NCI-H69 (cell line): ENCODE results near the gene USP54.
"Not testable (repeated sequence)": the region's sequence is repeated elsewhere in the genome, so short reads cannot be mapped to it uniquely, and the experiment has no call there.

Source experiments
- DNase-seq: peaks from one replicate; lab custom pipeline; 2025; lab: John Stamatoyannopoulos, UW

USP54 gene

DNA sequence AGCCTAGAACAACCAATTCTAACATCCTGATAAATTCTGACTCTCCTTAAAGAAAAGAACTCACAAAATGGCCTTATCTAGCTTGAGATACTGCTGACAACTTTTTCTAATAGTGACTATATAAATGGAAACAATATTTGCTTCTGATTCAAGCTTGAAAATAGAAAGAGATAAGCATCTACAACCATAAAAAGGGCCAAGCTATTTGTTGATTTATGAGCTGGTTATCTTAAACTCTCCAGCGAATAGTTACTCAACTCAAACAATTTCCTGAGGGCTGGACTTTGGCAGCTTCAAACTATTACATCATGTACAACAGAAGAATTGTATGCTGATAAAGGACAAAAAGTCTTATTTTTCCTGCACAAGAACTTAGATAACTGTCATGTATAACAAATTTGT lies 4.6 kb downstream of the USP54 start:
- DNase-seq = no peak

- DNase-seq = no peak
Observed at GRCh38 chr10:73585327-73585726, 5.8 kb downstream of the USP54 start.

DNA sequence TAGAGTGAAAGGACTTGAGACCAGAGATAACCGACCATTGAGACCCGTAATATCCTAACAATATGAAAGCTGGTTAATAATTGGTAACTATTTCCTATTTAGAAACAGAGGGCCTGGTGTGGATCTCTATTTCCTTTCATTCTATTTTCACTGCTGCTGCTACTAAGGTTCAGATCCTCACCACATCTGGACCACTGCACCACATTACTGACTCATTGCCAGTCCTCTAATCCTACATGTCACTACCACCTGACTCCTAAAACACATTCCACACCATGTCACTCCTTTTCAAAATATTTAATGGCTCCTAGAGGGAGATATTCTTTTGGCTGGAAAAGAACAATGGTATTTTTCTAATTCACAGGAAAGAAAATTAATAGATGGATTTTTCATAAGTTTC lies 6.4 kb downstream of the USP54 start:
- DNase-seq = no peak

- DNase-seq = no peak
Observed at GRCh38 chr10:73581918-73582317, 9.2 kb downstream of the USP54 start.

DNA sequence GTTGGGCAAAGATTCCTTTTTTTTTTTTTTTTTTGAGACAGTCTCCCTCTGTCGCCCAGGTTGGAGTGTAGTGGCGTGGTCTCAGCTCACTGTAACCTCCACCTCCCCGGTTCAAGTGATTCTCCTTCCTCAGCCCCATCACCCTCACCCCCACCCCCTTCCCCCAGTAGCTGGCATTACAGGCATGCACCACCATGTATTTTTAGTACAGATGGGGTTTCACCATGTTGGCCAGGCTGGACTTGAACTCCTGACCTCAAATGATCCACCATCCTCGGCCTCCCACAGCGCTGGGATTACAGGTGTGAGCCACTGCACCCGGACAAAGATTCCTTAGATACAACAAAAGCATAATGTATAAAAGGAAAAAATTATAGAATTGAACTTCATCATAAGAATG lies 12.2 kb downstream of the USP54 start:
- not testable (repeated sequence) for DNase-seq

DNA sequence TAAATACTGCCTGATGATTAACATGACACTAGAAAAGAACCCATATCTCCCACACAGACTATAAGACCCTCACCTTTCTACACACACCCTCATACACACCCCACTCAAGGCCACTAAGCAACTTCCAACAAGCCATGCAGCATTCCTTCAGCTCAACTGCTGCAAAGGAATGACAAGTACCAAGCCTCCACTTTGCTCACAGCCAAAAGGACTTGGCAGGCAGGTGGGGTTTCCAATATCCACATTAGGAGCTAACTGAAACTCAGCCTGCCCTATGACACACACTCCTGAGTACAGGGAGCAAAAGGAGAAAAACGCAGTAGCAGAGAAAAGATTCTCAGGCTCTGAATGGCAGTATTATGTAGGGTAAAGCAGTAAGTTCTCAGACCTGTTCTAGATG lies 13.4 kb downstream of the USP54 start:
- no peak for DNase-seq

GRCh38 chr10:73576890-73577591 lies 14.1 kb downstream of the USP54 start:
- no peak for DNase-seq

- no peak for DNase-seq
Observed at GRCh38 chr10:73576178-73576889, 14.8 kb downstream of the USP54 start.

- not testable (repeated sequence) for DNase-seq
Observed at GRCh38 chr10:73567025-73567424, 24.1 kb downstream of the USP54 start.

GRCh38 chr10:73561192-73561591 lies 29.9 kb downstream of the USP54 start:
- DNase-seq = no peak

DNA sequence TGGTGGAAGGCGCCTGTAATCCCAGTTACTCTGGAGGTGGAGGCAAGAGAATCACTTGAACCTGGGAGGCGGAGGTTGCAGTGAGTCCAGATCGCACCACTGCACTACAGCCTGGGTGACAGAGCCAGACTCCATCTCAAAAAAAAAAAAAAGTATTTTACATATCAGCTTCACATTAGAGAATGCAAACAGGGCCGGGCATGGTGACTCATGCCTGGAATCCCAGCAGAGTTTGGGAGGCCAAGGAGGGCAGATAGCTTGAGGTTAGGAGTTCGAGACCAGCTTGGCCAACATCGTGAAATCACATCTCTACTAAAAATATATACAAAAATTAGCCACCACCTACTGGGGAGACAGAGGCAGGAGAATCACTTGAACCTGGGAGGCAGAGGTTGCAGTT lies 31.6 kb downstream of the USP54 start:
- no peak for DNase-seq

GRCh38 chr10:73556855-73557254 lies 34.3 kb downstream of the USP54 start:
- DNase-seq = no peak

DNA sequence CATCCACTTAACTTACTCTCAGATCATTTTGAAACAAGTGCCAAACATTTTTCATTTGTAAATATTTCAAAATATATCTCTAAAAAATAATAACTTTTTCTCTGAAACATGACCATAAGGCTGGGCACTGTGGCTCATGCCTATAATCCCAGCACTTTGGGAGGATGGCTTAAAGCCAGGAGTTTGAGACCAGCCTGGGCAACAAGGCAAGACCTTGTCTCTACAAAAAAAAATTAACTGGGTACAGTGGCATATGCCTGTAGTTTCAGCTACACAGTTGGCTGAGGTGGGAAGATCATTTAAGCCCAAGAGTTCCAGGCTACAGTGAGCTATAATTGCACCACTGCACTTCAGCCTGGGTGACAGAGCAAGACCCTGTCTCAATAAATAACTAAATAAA lies 36.4 kb downstream of the USP54 start:
- DNase-seq = peak; percentile 4

- no peak for DNase-seq
Observed at GRCh38 chr10:73553761-73554160, 37.4 kb downstream of the USP54 start.

GRCh38 chr10:73552819-73553715 lies 38.1 kb downstream of the USP54 start:
- peak; percentile 12 for DNase-seq

DNA sequence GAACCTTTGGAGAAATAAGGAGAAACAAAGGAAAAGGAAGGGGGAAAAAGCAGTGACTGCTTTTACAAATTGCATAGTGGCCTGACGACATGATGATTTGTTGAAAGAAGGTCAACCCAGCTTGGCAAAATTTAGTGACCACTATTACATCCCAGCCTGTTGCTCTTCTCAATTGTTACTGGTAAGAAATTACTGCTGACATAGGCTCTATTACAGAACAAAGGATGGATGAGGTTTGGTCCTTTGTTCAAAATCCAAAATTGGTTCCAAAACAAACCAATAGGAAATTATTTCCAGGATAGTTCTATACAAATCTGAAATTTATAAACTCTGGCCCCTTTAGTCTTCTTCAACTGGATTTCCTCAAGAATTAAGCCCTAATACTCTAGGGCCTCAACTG lies 39.6 kb downstream of the USP54 start:
- no peak for DNase-seq

GRCh38 chr10:73545357-73545756 lies 45.8 kb downstream of the USP54 start:
- DNase-seq = no peak

GRCh38 chr10:73537709-73538108 lies 53.4 kb downstream of the USP54 start:
- no peak for DNase-seq

DNA sequence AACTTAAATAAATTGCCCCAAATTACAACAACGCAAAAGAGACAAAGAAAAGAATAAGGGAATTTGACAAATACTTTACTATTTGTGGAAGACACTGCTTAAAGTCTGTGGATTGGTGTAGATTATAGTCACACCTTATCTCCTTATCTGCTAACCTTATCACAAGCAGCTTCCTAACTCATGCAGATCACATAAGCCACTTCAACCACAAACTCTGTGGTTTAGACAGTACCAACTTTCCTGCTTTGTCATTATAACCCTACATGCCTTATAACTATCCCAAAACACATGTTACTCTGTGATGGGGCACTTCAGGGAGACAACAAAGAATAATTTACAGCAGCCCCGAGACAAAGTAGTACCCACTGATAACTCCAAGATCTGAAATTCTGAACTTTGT lies 53.9 kb downstream of the USP54 start:
- no peak for DNase-seq

DNA sequence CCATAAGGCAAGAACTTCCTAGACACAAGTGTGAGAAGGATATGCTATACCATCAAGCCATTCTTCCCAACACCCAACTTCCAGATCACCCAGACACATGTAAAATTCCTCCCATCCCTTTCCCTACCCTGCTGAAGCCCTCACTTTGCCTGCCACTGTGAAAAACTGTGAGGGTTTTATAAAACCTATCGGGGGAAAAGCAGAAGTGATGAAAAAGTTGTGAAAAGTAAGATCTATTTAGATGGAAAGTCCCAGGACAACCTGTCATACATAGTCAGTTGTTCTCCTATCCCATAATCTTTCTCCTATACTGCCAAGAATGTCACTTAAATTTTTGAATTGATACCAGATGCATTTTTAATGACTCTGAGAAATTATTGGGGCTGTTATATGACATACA lies 56.3 kb downstream of the USP54 start:
- DNase-seq = no peak

- peak; percentile 80 for DNase-seq
Observed at GRCh38 chr10:73529089-73529832, 61.9 kb downstream of the USP54 start.

- DNase-seq = no peak
Observed at GRCh38 chr10:73522263-73522662, 68.9 kb downstream of the USP54 start.
